ENCODE data around the gene TTC12.

DNA sequence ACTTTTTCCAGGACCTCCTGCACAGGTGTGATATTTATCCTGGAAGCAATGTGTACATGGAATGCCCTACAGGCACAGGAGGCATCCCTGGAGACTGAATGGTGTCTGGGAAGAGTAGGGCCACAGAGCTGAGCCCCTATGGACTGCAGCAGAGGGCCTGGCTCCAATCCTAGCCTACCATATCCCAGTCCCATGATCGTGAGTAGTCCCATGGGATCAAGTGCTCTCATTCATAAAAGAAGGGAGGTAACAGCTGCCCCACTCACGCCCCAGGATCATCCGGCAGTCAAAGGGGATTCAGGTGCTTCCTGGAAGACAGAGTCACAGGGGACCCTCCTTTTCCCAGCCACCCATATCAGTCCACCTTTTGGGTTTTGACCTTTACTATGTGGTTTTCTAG lies 97.2 kb downstream of the TTC12 start:
- TF ChIP-seq POLR2A (IDR thresholded peaks at IDR 0.05): no peak
- TF ChIP-seq, protein P1, sequence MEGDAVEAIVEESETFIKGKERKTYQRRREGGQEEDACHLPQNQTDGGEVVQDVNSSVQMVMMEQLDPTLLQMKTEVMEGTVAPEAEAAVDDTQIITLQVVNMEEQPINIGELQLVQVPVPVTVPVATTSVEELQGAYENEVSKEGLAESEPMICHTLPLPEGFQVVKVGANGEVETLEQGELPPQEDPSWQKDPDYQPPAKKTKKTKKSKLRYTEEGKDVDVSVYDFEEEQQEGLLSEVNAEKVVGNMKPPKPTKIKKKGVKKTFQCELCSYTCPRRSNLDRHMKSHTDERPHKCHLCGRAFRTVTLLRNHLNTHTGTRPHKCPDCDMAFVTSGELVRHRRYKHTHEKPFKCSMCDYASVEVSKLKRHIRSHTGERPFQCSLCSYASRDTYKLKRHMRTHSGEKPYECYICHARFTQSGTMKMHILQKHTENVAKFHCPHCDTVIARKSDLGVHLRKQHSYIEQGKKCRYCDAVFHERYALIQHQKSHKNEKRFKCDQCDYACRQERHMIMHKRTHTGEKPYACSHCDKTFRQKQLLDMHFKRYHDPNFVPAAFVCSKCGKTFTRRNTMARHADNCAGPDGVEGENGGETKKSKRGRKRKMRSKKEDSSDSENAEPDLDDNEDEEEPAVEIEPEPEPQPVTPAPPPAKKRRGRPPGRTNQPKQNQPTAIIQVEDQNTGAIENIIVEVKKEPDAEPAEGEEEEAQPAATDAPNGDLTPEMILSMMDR (IDR thresholded peaks at IDR 0.05): no peak

Measured in esophagus squamous epithelium (tissue), 4 donors.